IMR-90 (cell line): ENCODE data around the gene FBXL19.

ENCODE experiments used
- BHLHE40 ChIP-seq: fragments of 150-350 bp; IDR thresholded peaks from 2 replicates; pipeline ENCODE4 v1.6.1; 2016; ENCODE audit warnings: mild to moderate bottlenecking, low read depth, low read length
- MXI1 ChIP-seq: IDR thresholded peaks from 2 replicates; pipeline ENCODE4 v1.6.1; 2012; ENCODE audit warnings: low read depth, mild to moderate bottlenecking, low read length, moderate library complexity, borderline replicate concordance
- NFE2L2 ChIP-seq: fragments of 150-350 bp; IDR thresholded peaks from 2 replicates; pipeline ENCODE4 v1.6.1; 2016; ENCODE audit warnings: low read depth, mild to moderate bottlenecking, low read length
- POLR2A ChIP-seq: IDR thresholded peaks from 2 replicates; pipeline ENCODE4 v1.6.1; 2012; ENCODE audit warnings: mild to moderate bottlenecking, low read depth, low read length
- RAD21 ChIP-seq: IDR thresholded peaks from 2 replicates; pipeline ENCODE4 v1.6.1; 2012; ENCODE audit warnings: low read length, improper control_type of control experiment
- RCOR1 ChIP-seq: IDR thresholded peaks from 2 replicates; pipeline ENCODE4 v1.6.1; 2012; ENCODE audit warnings: mild to moderate bottlenecking, low read length, improper control_type of control experiment; ENCODE audit not compliant: insufficient replicate concordance
- RFX5 ChIP-seq: IDR thresholded peaks from 2 replicates; pipeline ENCODE4 v1.8.0; 2012; ENCODE audit warnings: low read depth, mild to moderate bottlenecking, low read length, moderate library complexity
- TF ChIP-seq, protein P1 (sequence below): conservative IDR thresholded peaks from 2 replicates; pipeline ENCODE4 v1.5.1; 2012; ENCODE audit warnings: mild to moderate bottlenecking, low read depth, low read length, improper control_type of control experiment
- TF ChIP-seq, protein P2 (sequence below): fragments of 150-350 bp; IDR thresholded peaks from 2 replicates; pipeline ENCODE4 v1.6.1; 2017; ENCODE audit warnings: mild to moderate bottlenecking, antibody characterized with exemption, low read length, low read depth

DNA sequence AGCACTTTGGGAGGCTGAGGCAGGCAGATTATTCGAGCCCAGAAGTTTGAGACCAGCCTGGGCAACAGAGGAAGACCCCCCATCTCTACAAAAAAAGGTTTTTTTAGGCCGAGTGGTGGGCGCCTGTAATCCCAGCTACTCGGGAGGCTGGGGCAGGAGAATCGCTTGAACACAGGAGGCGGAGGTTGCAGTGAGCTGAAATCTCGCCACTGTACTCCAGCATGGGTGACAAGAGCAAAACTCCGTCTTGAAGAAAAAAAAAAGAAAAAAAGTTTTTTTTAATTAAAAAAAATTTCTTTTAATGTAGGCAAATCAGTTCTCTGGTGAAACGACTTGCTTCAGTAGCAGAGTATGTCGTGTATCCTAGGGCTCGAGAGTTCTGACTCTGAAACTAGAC, 72.6 kb downstream of the FBXL19 start:
- TF ChIP-seq, protein P1, sequence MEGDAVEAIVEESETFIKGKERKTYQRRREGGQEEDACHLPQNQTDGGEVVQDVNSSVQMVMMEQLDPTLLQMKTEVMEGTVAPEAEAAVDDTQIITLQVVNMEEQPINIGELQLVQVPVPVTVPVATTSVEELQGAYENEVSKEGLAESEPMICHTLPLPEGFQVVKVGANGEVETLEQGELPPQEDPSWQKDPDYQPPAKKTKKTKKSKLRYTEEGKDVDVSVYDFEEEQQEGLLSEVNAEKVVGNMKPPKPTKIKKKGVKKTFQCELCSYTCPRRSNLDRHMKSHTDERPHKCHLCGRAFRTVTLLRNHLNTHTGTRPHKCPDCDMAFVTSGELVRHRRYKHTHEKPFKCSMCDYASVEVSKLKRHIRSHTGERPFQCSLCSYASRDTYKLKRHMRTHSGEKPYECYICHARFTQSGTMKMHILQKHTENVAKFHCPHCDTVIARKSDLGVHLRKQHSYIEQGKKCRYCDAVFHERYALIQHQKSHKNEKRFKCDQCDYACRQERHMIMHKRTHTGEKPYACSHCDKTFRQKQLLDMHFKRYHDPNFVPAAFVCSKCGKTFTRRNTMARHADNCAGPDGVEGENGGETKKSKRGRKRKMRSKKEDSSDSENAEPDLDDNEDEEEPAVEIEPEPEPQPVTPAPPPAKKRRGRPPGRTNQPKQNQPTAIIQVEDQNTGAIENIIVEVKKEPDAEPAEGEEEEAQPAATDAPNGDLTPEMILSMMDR: no peak
- TF ChIP-seq POLR2A (no peak), RFX5 (no peak), MXI1 (no peak), RCOR1 (no peak), NFE2L2 (no peak), RAD21 (no peak), BHLHE40 (no peak)
- TF ChIP-seq, protein P2, sequence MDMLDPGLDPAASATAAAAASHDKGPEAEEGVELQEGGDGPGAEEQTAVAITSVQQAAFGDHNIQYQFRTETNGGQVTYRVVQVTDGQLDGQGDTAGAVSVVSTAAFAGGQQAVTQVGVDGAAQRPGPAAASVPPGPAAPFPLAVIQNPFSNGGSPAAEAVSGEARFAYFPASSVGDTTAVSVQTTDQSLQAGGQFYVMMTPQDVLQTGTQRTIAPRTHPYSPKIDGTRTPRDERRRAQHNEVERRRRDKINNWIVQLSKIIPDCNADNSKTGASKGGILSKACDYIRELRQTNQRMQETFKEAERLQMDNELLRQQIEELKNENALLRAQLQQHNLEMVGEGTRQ: no peak
